Hepatocyte (in vitro differentiated cells): ENCODE measurements around the gene MAPK4.

Experiments used
- EZH2 ChIP-seq: fragments of 200-600 bp; sonication (generic); IDR thresholded peaks from 2 replicates; pipeline ENCODE4 v1.6.1; 2016; ENCODE audit warnings: antibody characterized with exemption, mild to moderate bottlenecking, borderline replicate concordance
- TF ChIP-seq, protein P1 (sequence below): fragments of 200-600 bp; sonication (generic); IDR thresholded peaks from 2 replicates; pipeline ENCODE4 v1.5.1; 2016; ENCODE audit warnings: antibody characterized with exemption, mild to moderate bottlenecking; ENCODE audit not compliant: poor library complexity

DNA sequence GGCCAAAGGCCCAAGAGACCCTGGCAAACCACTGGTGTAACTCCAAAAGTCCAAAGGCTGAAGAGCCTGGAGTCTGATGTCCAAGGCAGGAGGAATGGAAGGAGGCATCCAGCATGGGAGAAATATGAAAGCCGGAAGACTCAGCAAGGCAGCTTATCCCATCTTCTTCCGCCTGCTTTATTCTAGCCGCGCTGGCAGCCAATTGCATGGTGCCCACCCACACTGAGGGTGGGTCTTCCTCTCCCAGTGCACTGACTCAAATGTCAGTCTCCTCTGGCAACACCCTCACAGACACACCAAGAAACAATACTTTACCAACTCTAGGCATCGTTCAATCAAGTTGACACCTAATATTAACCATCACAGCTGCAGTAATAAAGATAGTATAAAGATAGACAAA, 34.1 kb downstream of the MAPK4 start:
- TF ChIP-seq, protein P1, sequence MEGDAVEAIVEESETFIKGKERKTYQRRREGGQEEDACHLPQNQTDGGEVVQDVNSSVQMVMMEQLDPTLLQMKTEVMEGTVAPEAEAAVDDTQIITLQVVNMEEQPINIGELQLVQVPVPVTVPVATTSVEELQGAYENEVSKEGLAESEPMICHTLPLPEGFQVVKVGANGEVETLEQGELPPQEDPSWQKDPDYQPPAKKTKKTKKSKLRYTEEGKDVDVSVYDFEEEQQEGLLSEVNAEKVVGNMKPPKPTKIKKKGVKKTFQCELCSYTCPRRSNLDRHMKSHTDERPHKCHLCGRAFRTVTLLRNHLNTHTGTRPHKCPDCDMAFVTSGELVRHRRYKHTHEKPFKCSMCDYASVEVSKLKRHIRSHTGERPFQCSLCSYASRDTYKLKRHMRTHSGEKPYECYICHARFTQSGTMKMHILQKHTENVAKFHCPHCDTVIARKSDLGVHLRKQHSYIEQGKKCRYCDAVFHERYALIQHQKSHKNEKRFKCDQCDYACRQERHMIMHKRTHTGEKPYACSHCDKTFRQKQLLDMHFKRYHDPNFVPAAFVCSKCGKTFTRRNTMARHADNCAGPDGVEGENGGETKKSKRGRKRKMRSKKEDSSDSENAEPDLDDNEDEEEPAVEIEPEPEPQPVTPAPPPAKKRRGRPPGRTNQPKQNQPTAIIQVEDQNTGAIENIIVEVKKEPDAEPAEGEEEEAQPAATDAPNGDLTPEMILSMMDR, result no peak
- no peak for TF ChIP-seq EZH2
